SU-DHL-6 (cell line): ENCODE data around the gene SCN3B.

Experiments
- H2AFZ ChIP-seq: fragments of 200-600 bp; sonication (generic); 2 replicates; pipeline ENCODE4 v1.6.1; 2014; ENCODE audit warnings: low read depth, mild to moderate bottlenecking, moderate library complexity, mixed read lengths, antibody characterized with exemption, low read length; ENCODE audit not compliant: severe bottlenecking
- H3F3A ChIP-seq: fragments of 200-600 bp; shearing (Covaris generic); 2 replicates; pipeline ENCODE4 v1.6.0; 2016; ENCODE audit warnings: antibody characterized with exemption, mild to moderate bottlenecking; ENCODE audit not compliant: insufficient read depth
- H3K27ac ChIP-seq: fragments of 200-600 bp; sonication (generic); 2 replicates; pipeline ENCODE4 v1.5.1; 2016; ENCODE audit warnings: low read depth, mild to moderate bottlenecking, low read length, moderate library complexity, mixed read lengths
- H3K27me3 ChIP-seq: fragments of 200-600 bp; sonication (generic), shearing (Covaris generic); 2 replicates; pipeline ENCODE4 v1.6.0; 2014; ENCODE audit warnings: mild to moderate bottlenecking, low read length
- H3K36me3 ChIP-seq: fragments of 200-600 bp; sonication (generic); 2 replicates; pipeline ENCODE4 v1.6.1; 2014; ENCODE audit warnings: mild to moderate bottlenecking, low read length, mixed read lengths
- H3K4me2 ChIP-seq: fragments of 300-600, 200-600 bp; shearing (Covaris generic), sonication (generic); 2 replicates; pipeline ENCODE4 v1.6.0; 2014; ENCODE audit warnings: low read length, low read depth, mild to moderate bottlenecking; ENCODE audit not compliant: poor library complexity, severe bottlenecking
- H3K4me3 ChIP-seq: fragments of 200-600 bp; sonication (generic); 2 replicates; pipeline ENCODE4 v1.5.1; 2014; ENCODE audit warnings: antibody characterized with exemption, low read length, mild to moderate bottlenecking, mixed read lengths; ENCODE audit not compliant: insufficient read depth, poor library complexity, severe bottlenecking
- H3K79me2 ChIP-seq: fragments of 200-600 bp; sonication (generic); 2 replicates; pipeline ENCODE4 v1.6.1; 2014; ENCODE audit warnings: mild to moderate bottlenecking, low read length, moderate library complexity; ENCODE audit not compliant: insufficient read depth
- H3K9ac ChIP-seq: fragments of 200-600 bp; sonication (generic); 2 replicates; pipeline ENCODE4 v1.7.0; 2014; ENCODE audit warnings: mild to moderate bottlenecking, low read length
- H3K9me2 ChIP-seq: fragments of 200-600 bp; sonication (generic); replicated peaks from 2 replicates; pipeline ENCODE4 v1.6.1; 2014; ENCODE audit warnings: low read length; ENCODE audit not compliant: insufficient read depth
- H3K9me3 ChIP-seq: fragments of 200-600 bp; sonication (generic); 2 replicates; pipeline ENCODE4 v1.6.1; 2014; ENCODE audit warnings: low read length, mixed read lengths; ENCODE audit not compliant: insufficient read depth
- H4K20me1 ChIP-seq: fragments of 200-600 bp; sonication (generic); 2 replicates; pipeline ENCODE4 v1.6.1; 2014; ENCODE audit warnings: low read depth, mild to moderate bottlenecking, antibody characterized with exemption, low read length, moderate library complexity, mixed read lengths
- EZH2phosphoT487 ChIP-seq: fragments of 200-600 bp; sonication (generic), shearing (Covaris generic); conservative IDR thresholded peaks from 2 replicates; pipeline ENCODE4 v1.6.1; 2018; ENCODE audit warnings: mild to moderate bottlenecking, antibody characterized with exemption, low read length, moderate library complexity, mixed read lengths
- TF ChIP-seq, protein P1 (sequence below): fragments of 200-600 bp; sonication (generic); IDR thresholded peaks from one replicate; pipeline ENCODE4 v1.5.1; 2017; ENCODE audit warnings: antibody characterized with exemption, mild to moderate bottlenecking, low read length, moderate library complexity; ENCODE audit not compliant: insufficient read depth, poor library complexity, severe bottlenecking

Gene SCN3B

GRCh38 chr11:123694551-123694950, 40.1 kb upstream of the SCN3B start:
- Histone ChIP-seq H3K4me2 (no peak overlapping the region), H3K79me2 (no peaks in the 10 kb centered on the region), H3K4me3 (no peak overlapping the region), H3K9me2 (no peaks in the 10 kb centered on the region), H3K27ac (no peak overlapping the region), H3K9ac (no peak overlapping the region), H2AFZ (no peak overlapping the region), H3F3A (no peaks in the 10 kb centered on the region), H3K9me3 (no peaks in the 10 kb centered on the region), H3K36me3 (no peaks in the 10 kb centered on the region), H4K20me1 (no peaks in the 10 kb centered on the region), H3K27me3 (no peaks in the 10 kb centered on the region)
- no peak for TF ChIP-seq EZH2phosphoT487
- TF ChIP-seq, protein P1, sequence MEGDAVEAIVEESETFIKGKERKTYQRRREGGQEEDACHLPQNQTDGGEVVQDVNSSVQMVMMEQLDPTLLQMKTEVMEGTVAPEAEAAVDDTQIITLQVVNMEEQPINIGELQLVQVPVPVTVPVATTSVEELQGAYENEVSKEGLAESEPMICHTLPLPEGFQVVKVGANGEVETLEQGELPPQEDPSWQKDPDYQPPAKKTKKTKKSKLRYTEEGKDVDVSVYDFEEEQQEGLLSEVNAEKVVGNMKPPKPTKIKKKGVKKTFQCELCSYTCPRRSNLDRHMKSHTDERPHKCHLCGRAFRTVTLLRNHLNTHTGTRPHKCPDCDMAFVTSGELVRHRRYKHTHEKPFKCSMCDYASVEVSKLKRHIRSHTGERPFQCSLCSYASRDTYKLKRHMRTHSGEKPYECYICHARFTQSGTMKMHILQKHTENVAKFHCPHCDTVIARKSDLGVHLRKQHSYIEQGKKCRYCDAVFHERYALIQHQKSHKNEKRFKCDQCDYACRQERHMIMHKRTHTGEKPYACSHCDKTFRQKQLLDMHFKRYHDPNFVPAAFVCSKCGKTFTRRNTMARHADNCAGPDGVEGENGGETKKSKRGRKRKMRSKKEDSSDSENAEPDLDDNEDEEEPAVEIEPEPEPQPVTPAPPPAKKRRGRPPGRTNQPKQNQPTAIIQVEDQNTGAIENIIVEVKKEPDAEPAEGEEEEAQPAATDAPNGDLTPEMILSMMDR: no peak

GRCh38 chr11:123692961-123693360, 38.5 kb upstream of the SCN3B start:
- Histone ChIP-seq H2AFZ (no peak overlapping the region), H3K9ac (no peak overlapping the region), H3K79me2 (no peaks in the 10 kb centered on the region), H3K27ac (no peak overlapping the region), H3K27me3 (no peaks in the 10 kb centered on the region), H3K4me3 (no peak overlapping the region), H3K9me2 (no peaks in the 10 kb centered on the region), H3F3A (no peaks in the 10 kb centered on the region), H3K9me3 (no peaks in the 10 kb centered on the region), H3K4me2 (no peak overlapping the region), H4K20me1 (no peaks in the 10 kb centered on the region), H3K36me3 (no peaks in the 10 kb centered on the region)
- no peak for TF ChIP-seq EZH2phosphoT487
- TF ChIP-seq, protein P1: no peak

- H3K9ac ChIP-seq: no peak overlapping the region
- no peaks in the 10 kb centered on the region for H3K79me2 ChIP-seq
- H3K4me3 ChIP-seq: no peak overlapping the region
- H3K9me3 ChIP-seq: no peaks in the 10 kb centered on the region
- H3F3A ChIP-seq: no peaks in the 10 kb centered on the region
- no peaks in the 10 kb centered on the region for H4K20me1 ChIP-seq
- H3K9me2 ChIP-seq: no peaks in the 10 kb centered on the region
- H3K4me2 ChIP-seq: no peak overlapping the region
- no peaks in the 10 kb centered on the region for H3K36me3 ChIP-seq
- no peak overlapping the region for H3K27ac ChIP-seq
- TF ChIP-seq EZH2phosphoT487: no peak
- TF ChIP-seq, protein P1: no peak
- H3K27me3 ChIP-seq: no peaks in the 10 kb centered on the region
- no peak overlapping the region for H2AFZ ChIP-seq
Measured at GRCh38 chr11:123690485-123690884, 36.1 kb upstream of the SCN3B start.

- Histone ChIP-seq H3K4me2 (no peak overlapping the region), H3K27me3 (no peaks in the 10 kb centered on the region), H3K79me2 (no peaks in the 10 kb centered on the region)
Measured at GRCh38 chr11:123684601-123685000, 30.2 kb upstream of the SCN3B start.

More at GRCh38 chr11:123684601-123685000, 30.2 kb upstream of the SCN3B start:
- H3K9me3 ChIP-seq: no peaks in the 10 kb centered on the region
- TF ChIP-seq, protein P1: no peak
- TF ChIP-seq EZH2phosphoT487: no peak
- no peak overlapping the region for H2AFZ ChIP-seq
- no peaks in the 10 kb centered on the region for H4K20me1 ChIP-seq
- H3K36me3 ChIP-seq: no peaks in the 10 kb centered on the region
- no peak overlapping the region for H3K9ac ChIP-seq
- no peak overlapping the region for H3K4me3 ChIP-seq
- no peaks in the 10 kb centered on the region for H3K9me2 ChIP-seq
- H3K27ac ChIP-seq: no peak overlapping the region
- H3F3A ChIP-seq: no peaks in the 10 kb centered on the region
